Activated CD4-positive, CD25-positive, alpha-beta regulatory T cell treated with anti-CD3 and anti-CD28 coated beads, Interleukin-2, amount 50 U/mL, for 72 hours (primary cell): ENCODE results near the gene BEAN1.

Source experiments
- DNase-seq: peaks from one replicate; pipeline ENCODE4 v3.0.0; 2021

BEAN1 gene

GRCh38 chr16:66427036-66427860 lies at the start of gene BEAN1:
TSS of gene BEAN1 (plus strand) at chr16:66427295. CDS start at chr16:66437677, 10,382 bp downstream.
- DNase-seq: no peak

- DNase-seq: no peak
Measured at GRCh38 chr16:66377324-66377723, 49.8 kb upstream of the BEAN1 start.

GRCh38 chr16:66378741-66379570 lies 48.1 kb upstream of the BEAN1 start:
- DNase-seq: no peak

- DNase-seq: no peak
Measured at GRCh38 chr16:66379571-66379941, 47.5 kb upstream of the BEAN1 start.

GRCh38 chr16:66380421-66380820 lies 46.7 kb upstream of the BEAN1 start:
- DNase-seq: no peak

GRCh38 chr16:66381585-66382170 lies 45.4 kb upstream of the BEAN1 start:
- DNase-seq: no peak

- no peak for DNase-seq
Measured at GRCh38 chr16:66382171-66382965, 44.7 kb upstream of the BEAN1 start.

GRCh38 chr16:66382966-66383299 lies 44.2 kb upstream of the BEAN1 start:
- DNase-seq: no peak

GRCh38 chr16:66383551-66383950 lies 43.5 kb upstream of the BEAN1 start:
- no peak for DNase-seq

GRCh38 chr16:66385415-66385814 lies 41.7 kb upstream of the BEAN1 start:
- DNase-seq: no peak

GRCh38 chr16:66386629-66387622 lies 40.2 kb upstream of the BEAN1 start:
- DNase-seq: no peak

GRCh38 chr16:66387817-66388332 lies 39.2 kb upstream of the BEAN1 start:
- DNase-seq: no peak

GRCh38 chr16:66388350-66389139 lies 38.5 kb upstream of the BEAN1 start:
- DNase-seq: no peak

- DNase-seq: no peak
Measured at GRCh38 chr16:66389256-66390176, 37.6 kb upstream of the BEAN1 start.

- DNase-seq: no peak
Measured at GRCh38 chr16:66390346-66391108, 36.6 kb upstream of the BEAN1 start.

GRCh38 chr16:66391726-66392670 lies 35.1 kb upstream of the BEAN1 start:
- DNase-seq: no peak

GRCh38 chr16:66395806-66396555 lies 31.1 kb upstream of the BEAN1 start:
- DNase-seq: no peak
